Suppressor macrophage treated with lipopolysaccharide for 4 hours (primary cell): ENCODE measurements around the gene AFMID.

Experiments
- DNase-seq: peaks from one replicate; pipeline ENCODE4 v3.0.0-alpha.2; 2020

AFMID gene

GRCh38 chr17:78256707-78257591, 69.8 kb downstream of the AFMID start:
- no peak for DNase-seq
